GM10248 (cell line): ENCODE data around the gene NEK4.

Experiments used
- CTCF ChIA-PET: fragments of 300-600 bp; sonication (Branson Sonifier 250); formaldehyde crosslinking; extraction: SDS; loops from one replicate; lab custom pipeline; 2021; ENCODE audit warnings: antibody characterized with exemption; lab: Yijun Ruan, JAX
- POLR2A ChIA-PET: fragments of 350-650 bp; sonication (Branson Sonifier 250); formaldehyde crosslinking; extraction: SDS; loops from one replicate; lab custom pipeline; 2020; ENCODE audit warnings: antibody characterized with exemption; lab: Yijun Ruan, JAX
- DNase-seq: peaks from one replicate; pipeline ENCODE4 v3.0.0; 2012; ENCODE audit errors: extremely low spot score
- CTCF ChIP-seq: IDR thresholded peaks from 2 replicates; pipeline ENCODE4 v1.5.1; 2012; ENCODE audit warnings: mild to moderate bottlenecking, low read depth; ENCODE audit errors: extremely low read depth, missing control alignments, control extremely low read depth

The NEK4 gene

GRCh38 chr3:52805270-52806039, 34.7 kb upstream of the NEK4 start:
- POLR2A ChIA-PET = no interaction called here
- DNase-seq = no peak
- TF ChIP-seq CTCF = no peak
- CTCF ChIA-PET = interaction anchor here (1.2 to 1.4 kb wide), 2 partner anchors 11 to 17 kb away, joined by 4 to 5 read pairs; no protein-coding TSS in a partner anchor

- ChIA-PET CTCF (no interaction called here), POLR2A (no interaction called here)
- DNase-seq = no peak
- no peak for TF ChIP-seq CTCF
Measured at GRCh38 chr3:52801839-52802238, 31.1 kb upstream of the NEK4 start.

- ChIA-PET CTCF (interaction anchor here (1.4 to 2.9 kb wide), 7 partner anchors 9 to 178 kb away, joined by 3 to 16 read pairs (median 5); no protein-coding TSS in a partner anchor), POLR2A (no interaction called here)
- no peak for TF ChIP-seq CTCF
- DNase-seq = no peak
Measured at GRCh38 chr3:52800079-52800478, 29.3 kb upstream of the NEK4 start.

- POLR2A ChIA-PET = no interaction called here
- peak; percentile 72 for DNase-seq
- CTCF ChIA-PET = interaction anchor here (0.7 to 2.9 kb wide), 23 partner anchors 9 to 437 kb away, joined by 3 to 16 read pairs (median 6); partner anchors contain the start of gene MUSTN1
- TF ChIP-seq CTCF = peak; percentile 40
Measured at GRCh38 chr3:52798978-52799476, 28.3 kb upstream of the NEK4 start.

- POLR2A ChIA-PET = no interaction called here
- CTCF ChIA-PET = interaction anchor here (0.7 to 2.9 kb wide), 23 partner anchors 9 to 437 kb away, joined by 3 to 16 read pairs (median 6); partner anchors contain the start of gene MUSTN1
- DNase-seq = no peak
- TF ChIP-seq CTCF = no peak
Measured at GRCh38 chr3:52798376-52798977, 27.7 kb upstream of the NEK4 start.

- no peak for TF ChIP-seq CTCF
- DNase-seq = no peak
- ChIA-PET CTCF (no interaction called here), POLR2A (no interaction called here)
Measured at GRCh38 chr3:52796411-52796810, 25.7 kb upstream of the NEK4 start.
